Measurements from ENCODE around the gene OBSCN. TPM values are rescaled to one million over a fixed set of nuclear protein-coding genes. Genes with fewer than 3 reads are reported as not detected.

OBSCN gene
- total RNA-seq, 1 experiment from 2014 or later: 10.5 TPM

DNA sequence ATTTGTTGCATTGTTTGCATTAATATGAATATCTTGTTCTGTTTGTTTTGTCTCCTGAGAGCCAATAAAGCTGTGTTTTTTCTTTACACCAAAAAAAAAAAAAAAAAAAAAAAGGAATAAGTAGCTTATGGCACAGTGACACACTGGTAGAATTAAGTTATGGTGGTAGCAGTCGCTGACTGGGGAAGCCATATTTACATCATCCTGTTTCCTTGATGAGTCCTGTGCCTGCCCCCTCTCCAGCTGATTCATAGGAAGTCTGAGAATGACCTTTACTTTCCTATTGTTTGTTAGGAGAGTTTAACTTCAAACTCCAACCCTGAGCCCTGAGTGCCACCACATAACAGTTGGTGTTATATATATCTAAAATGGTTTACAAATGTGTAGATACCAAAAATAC, 62.2 kb downstream of the OBSCN start:
- Histone ChIP-seq H3K27me3 (ENCODE audit: control insufficient read depth, insufficient read depth, low read length) (no peaks in the 10 kb centered on the region), H3K4me1 (ENCODE audit: control insufficient read depth, insufficient read depth, low read length) (peaks cover under 1% of the 10 kb centered on the region; the same call in 1 of the 2 replicates), H3K27ac (ENCODE audit: low read length) (no peak overlapping the region), H3K9me3 (ENCODE audit: control insufficient read depth, insufficient read depth, low read depth, low read length) (no peaks in the 10 kb centered on the region), H3K36me3 (ENCODE audit: control insufficient read depth, insufficient read depth, low read length) (no peaks in the 10 kb centered on the region), H3K4me3 (ENCODE audit: low read depth in 2 of 2, low read length in 2 of 2) (no peak overlapping the region)
- ATAC-seq (no peak), DNase-seq (ENCODE audit: low read depth, low spot score) (no peak)
- intact Hi-C loops (cut with micrococcal nuclease; ENCODE audit: unreplicated experiment): no loop called here
- ChIA-PET CTCF (interaction anchor here (0.6 to 0.9 kb wide), 2 partner anchors 13 to 14 kb away, joined by 3 to 4 read pairs; no protein-coding TSS in a partner anchor), POLR2A (interaction anchor here (0.6 kb wide), 2 partner anchors 23 to 140 kb away, joined by 7 to 8 read pairs; no protein-coding TSS in a partner anchor)
- BruUV-seq (replicated peaks): no TSS peak
- TF ChIP-seq, protein P1, sequence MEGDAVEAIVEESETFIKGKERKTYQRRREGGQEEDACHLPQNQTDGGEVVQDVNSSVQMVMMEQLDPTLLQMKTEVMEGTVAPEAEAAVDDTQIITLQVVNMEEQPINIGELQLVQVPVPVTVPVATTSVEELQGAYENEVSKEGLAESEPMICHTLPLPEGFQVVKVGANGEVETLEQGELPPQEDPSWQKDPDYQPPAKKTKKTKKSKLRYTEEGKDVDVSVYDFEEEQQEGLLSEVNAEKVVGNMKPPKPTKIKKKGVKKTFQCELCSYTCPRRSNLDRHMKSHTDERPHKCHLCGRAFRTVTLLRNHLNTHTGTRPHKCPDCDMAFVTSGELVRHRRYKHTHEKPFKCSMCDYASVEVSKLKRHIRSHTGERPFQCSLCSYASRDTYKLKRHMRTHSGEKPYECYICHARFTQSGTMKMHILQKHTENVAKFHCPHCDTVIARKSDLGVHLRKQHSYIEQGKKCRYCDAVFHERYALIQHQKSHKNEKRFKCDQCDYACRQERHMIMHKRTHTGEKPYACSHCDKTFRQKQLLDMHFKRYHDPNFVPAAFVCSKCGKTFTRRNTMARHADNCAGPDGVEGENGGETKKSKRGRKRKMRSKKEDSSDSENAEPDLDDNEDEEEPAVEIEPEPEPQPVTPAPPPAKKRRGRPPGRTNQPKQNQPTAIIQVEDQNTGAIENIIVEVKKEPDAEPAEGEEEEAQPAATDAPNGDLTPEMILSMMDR (IDR thresholded peaks at IDR 0.05): no peak
- no peak for TF ChIP-seq POLR2AphosphoS5 (IDR thresholded peaks at IDR 0.05; ENCODE audit: low read depth, low read length)
- in situ Hi-C loops (cut with HindIII; ENCODE audit: low pct_unique_long_range_greater_than_20kb, low sequenced_read_pairs): no loop called here

DNA sequence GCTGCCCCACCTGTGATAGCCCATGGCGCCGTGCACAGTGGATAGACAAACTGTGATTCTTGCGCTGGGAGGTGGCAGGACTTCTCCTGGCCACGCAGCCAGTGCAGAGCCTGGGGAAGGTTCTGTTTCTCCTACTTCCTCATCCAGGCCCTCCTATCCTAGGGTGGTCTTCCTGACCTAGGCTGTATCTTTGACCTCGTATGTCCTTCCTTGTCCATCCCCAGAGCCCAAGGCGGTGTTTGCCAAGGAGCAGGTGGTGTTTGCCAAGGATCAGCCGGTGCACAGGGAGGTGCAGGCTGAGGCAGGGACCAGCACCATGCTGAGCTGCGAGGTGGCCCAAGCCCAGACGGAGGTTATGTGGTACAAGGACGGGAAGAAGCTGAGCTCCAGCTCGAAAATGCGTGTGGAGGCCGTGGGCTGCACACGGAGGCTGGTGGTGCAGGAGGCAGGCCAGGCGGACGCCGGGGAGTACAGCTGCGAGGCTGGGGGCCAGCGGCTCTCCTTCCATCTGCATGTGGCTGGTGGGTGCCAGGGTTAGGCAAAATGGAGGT, 63.9 kb downstream of the OBSCN start:
- no peak overlapping the region for H3K4me3 ChIP-seq (ENCODE audit: low read depth in 2 of 2, low read length in 2 of 2)
- no peaks in the 10 kb centered on the region for H3K27me3 ChIP-seq (ENCODE audit: control insufficient read depth, insufficient read depth, low read length)
- in situ Hi-C loops (cut with HindIII; ENCODE audit: low pct_unique_long_range_greater_than_20kb, low sequenced_read_pairs) (no loop called here), intact Hi-C loops (cut with micrococcal nuclease; ENCODE audit: unreplicated experiment) (no loop called here)
- H3K4me1 ChIP-seq (ENCODE audit: control insufficient read depth, insufficient read depth, low read length): no peaks in the 10 kb centered on the region
- CTCF ChIA-PET: no interaction called here
- ATAC-seq: no peak
- POLR2A ChIA-PET: no interaction called here
- H3K9me3 ChIP-seq (ENCODE audit: control insufficient read depth, insufficient read depth, low read depth, low read length): no peaks in the 10 kb centered on the region
- H3K36me3 ChIP-seq (ENCODE audit: control insufficient read depth, insufficient read depth, low read length): no peaks in the 10 kb centered on the region
- DNase-seq (ENCODE audit: low read depth, low spot score): no peak
- TF ChIP-seq, protein P2, sequence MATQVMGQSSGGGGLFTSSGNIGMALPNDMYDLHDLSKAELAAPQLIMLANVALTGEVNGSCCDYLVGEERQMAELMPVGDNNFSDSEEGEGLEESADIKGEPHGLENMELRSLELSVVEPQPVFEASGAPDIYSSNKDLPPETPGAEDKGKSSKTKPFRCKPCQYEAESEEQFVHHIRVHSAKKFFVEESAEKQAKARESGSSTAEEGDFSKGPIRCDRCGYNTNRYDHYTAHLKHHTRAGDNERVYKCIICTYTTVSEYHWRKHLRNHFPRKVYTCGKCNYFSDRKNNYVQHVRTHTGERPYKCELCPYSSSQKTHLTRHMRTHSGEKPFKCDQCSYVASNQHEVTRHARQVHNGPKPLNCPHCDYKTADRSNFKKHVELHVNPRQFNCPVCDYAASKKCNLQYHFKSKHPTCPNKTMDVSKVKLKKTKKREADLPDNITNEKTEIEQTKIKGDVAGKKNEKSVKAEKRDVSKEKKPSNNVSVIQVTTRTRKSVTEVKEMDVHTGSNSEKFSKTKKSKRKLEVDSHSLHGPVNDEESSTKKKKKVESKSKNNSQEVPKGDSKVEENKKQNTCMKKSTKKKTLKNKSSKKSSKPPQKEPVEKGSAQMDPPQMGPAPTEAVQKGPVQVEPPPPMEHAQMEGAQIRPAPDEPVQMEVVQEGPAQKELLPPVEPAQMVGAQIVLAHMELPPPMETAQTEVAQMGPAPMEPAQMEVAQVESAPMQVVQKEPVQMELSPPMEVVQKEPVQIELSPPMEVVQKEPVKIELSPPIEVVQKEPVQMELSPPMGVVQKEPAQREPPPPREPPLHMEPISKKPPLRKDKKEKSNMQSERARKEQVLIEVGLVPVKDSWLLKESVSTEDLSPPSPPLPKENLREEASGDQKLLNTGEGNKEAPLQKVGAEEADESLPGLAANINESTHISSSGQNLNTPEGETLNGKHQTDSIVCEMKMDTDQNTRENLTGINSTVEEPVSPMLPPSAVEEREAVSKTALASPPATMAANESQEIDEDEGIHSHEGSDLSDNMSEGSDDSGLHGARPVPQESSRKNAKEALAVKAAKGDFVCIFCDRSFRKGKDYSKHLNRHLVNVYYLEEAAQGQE (IDR thresholded peaks at IDR 0.05; ENCODE audit: insufficient read depth in 1 of 2, low read depth in 2 of 2, low read length in 1 of 2): no peak
- TF ChIP-seq POLR2AphosphoS5 (IDR thresholded peaks at IDR 0.05; ENCODE audit: low read depth, low read length) (no peak), SIN3A (IDR thresholded peaks at IDR 0.05; ENCODE audit: borderline replicate concordance, insufficient read depth, low read depth, low read length) (no peak), TCF7L2 (IDR thresholded peaks at IDR 0.05; ENCODE audit: low read depth, low read length) (no peak)
- TF ChIP-seq, protein P1 (IDR thresholded peaks at IDR 0.05): no peak
- BruUV-seq (replicated peaks): no TSS peak
- H3K27ac ChIP-seq (ENCODE audit: low read length): no peak overlapping the region
